Measurements from ENCODE around the gene FMNL2. TPM values are rescaled to one million over a fixed set of nuclear protein-coding genes. Genes with fewer than 3 reads are reported as not detected.
"Not testable (repeated sequence)": the region's sequence is repeated elsewhere in the genome, so short reads cannot be mapped to it uniquely, and the experiment has no call there.

The FMNL2 gene
- total RNA-seq, 1 experiment from 2014 or later: 28.1 TPM

DNA sequence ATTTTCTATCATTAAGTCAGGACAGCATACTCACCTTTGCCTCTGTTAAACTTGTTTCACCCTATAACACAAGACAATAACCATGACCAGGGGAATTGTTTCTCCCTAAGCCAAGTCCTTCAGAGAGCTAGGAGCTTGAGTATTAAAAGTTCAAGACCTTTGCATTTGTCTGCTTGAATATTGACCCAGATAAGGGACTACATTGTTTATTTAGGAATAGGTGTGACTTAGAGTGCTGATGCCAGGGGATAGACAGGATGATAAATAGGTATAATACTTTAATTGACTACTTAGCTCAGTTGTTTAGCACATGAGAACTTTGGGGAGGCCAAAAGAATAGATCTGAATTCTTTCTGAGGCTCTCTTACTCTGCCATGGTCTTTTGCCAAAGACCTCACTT, 185.8 kb downstream of the FMNL2 start:
- no peak for TF ChIP-seq JUND (IDR thresholded peaks at IDR 0.05)
- TF ChIP-seq, protein P1, sequence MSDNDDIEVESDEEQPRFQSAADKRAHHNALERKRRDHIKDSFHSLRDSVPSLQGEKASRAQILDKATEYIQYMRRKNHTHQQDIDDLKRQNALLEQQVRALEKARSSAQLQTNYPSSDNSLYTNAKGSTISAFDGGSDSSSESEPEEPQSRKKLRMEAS (IDR thresholded peaks at IDR 0.05): no peak
- no peak for TF ChIP-seq YY1 (IDR thresholded peaks at IDR 0.05; ENCODE audit: extremely low read depth, insufficient replicate concordance, low read depth, low read length)
- TF ChIP-seq CBX3 (IDR thresholded peaks at IDR 0.05; ENCODE audit: low read depth): no peak
- no peak for TF ChIP-seq RAD21 (IDR thresholded peaks at IDR 0.05; ENCODE audit: low read depth)
- TF ChIP-seq, protein P2, sequence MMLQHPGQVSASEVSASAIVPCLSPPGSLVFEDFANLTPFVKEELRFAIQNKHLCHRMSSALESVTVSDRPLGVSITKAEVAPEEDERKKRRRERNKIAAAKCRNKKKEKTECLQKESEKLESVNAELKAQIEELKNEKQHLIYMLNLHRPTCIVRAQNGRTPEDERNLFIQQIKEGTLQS (IDR thresholded peaks at IDR 0.05): no peak
- no peak for TF ChIP-seq TCF7L2 (IDR thresholded peaks at IDR 0.05; ENCODE audit: borderline replicate concordance, extremely low read depth, insufficient read depth, insufficient read length)
- no peak for TF ChIP-seq FOSL1 (IDR thresholded peaks at IDR 0.05; ENCODE audit: low read depth)
- TF ChIP-seq EZH2phosphoT487 (IDR thresholded peaks at IDR 0.05; ENCODE audit: borderline replicate concordance): no peak
- TF ChIP-seq CEBPB (IDR thresholded peaks at IDR 0.05; ENCODE audit: low read depth): no peak
- no peak for TF ChIP-seq ZFX (IDR thresholded peaks at IDR 0.05)
- no peak for TF ChIP-seq SP1 (IDR thresholded peaks at IDR 0.05; ENCODE audit: low read depth)
- TF ChIP-seq, protein P3, sequence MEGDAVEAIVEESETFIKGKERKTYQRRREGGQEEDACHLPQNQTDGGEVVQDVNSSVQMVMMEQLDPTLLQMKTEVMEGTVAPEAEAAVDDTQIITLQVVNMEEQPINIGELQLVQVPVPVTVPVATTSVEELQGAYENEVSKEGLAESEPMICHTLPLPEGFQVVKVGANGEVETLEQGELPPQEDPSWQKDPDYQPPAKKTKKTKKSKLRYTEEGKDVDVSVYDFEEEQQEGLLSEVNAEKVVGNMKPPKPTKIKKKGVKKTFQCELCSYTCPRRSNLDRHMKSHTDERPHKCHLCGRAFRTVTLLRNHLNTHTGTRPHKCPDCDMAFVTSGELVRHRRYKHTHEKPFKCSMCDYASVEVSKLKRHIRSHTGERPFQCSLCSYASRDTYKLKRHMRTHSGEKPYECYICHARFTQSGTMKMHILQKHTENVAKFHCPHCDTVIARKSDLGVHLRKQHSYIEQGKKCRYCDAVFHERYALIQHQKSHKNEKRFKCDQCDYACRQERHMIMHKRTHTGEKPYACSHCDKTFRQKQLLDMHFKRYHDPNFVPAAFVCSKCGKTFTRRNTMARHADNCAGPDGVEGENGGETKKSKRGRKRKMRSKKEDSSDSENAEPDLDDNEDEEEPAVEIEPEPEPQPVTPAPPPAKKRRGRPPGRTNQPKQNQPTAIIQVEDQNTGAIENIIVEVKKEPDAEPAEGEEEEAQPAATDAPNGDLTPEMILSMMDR (IDR thresholded peaks at IDR 0.05 in 2 of 3, conservative IDR thresholded peaks at IDR 0.05 in 1 of 3; ENCODE audit: borderline replicate concordance in 1 of 3, insufficient read depth in 1 of 3, low read depth in 2 of 3, low read length in 2 of 3): no peak
- no peak for TF ChIP-seq POLR2AphosphoS5 (IDR thresholded peaks at IDR 0.05; ENCODE audit: low read depth, low read length)
- TF ChIP-seq POLR2A (IDR thresholded peaks at IDR 0.05; ENCODE audit: borderline replicate concordance, extremely low read depth, insufficient read depth, insufficient read length): no peak
- TF ChIP-seq ELF1 (IDR thresholded peaks at IDR 0.05; ENCODE audit: borderline replicate concordance, low read depth): no peak
- TF ChIP-seq EGR1 (IDR thresholded peaks at IDR 0.05; ENCODE audit: low read depth): no peak
- H3K4me1 ChIP-seq (ENCODE audit: control insufficient read depth in 1 of 2, insufficient read depth in 2 of 2, low read length in 2 of 2): peaks cover 0 to 12% of the 10 kb centered on the region in 2 experiments; a peak in 2 of 4 replicates
- BruUV-seq (replicated peaks): no TSS peak
- H3K4me2 ChIP-seq (ENCODE audit: low read length): no peak overlapping the region
- H3K4me3 ChIP-seq (replicated peaks in 1 of 2; ENCODE audit: low read depth in 1 of 2, low read length in 2 of 2): no peak overlapping the region
- intact Hi-C loops (cut with micrococcal nuclease): no loop called here
- ChIA-PET CTCF (no interaction called here), RAD21 (ENCODE audit: low non-redundant PET in 1 of 2, low total read pairs in 2 of 2, uncharacterized antibody in 2 of 2, unreplicated experiment in 2 of 2) (no interaction called here), POLR2A (no interaction called here)
- no peak overlapping the region for H3K9ac ChIP-seq (ENCODE audit: low read length)
- H3K9me3 ChIP-seq (ENCODE audit: control insufficient read depth in 1 of 2, insufficient read depth in 1 of 2, low read depth in 1 of 2, low read length in 2 of 2): no peaks in the 10 kb centered on the region
- H3K27ac ChIP-seq (ENCODE audit: low read depth, low read length): no peak overlapping the region
- no peaks in the 10 kb centered on the region for H3K9me2 ChIP-seq (ENCODE audit: insufficient read depth)
- no peaks in the 10 kb centered on the region for H3K36me3 ChIP-seq (ENCODE audit: control insufficient read depth in 1 of 2, insufficient read depth in 2 of 2, low read length in 2 of 2)
- no peak overlapping the region for H2AFZ ChIP-seq (ENCODE audit: low read depth, low read length, poor library complexity, severe bottlenecking)
- H3K79me2 ChIP-seq (ENCODE audit: insufficient read depth, low read length): peaks cover 8% of the 10 kb centered on the region; the same call in 1 of the 2 replicates
- H4K20me1 ChIP-seq (ENCODE audit: insufficient read depth): 0 out of 2 replicates have a peak, but pooled peaks cover 1% of the 10 kb centered on the region
- DNase-seq (ENCODE audit: low read depth, low spot score): no peak
- no peaks in the 10 kb centered on the region for H3K27me3 ChIP-seq (ENCODE audit: insufficient read depth, low read length)
- ATAC-seq: no peak

DNA sequence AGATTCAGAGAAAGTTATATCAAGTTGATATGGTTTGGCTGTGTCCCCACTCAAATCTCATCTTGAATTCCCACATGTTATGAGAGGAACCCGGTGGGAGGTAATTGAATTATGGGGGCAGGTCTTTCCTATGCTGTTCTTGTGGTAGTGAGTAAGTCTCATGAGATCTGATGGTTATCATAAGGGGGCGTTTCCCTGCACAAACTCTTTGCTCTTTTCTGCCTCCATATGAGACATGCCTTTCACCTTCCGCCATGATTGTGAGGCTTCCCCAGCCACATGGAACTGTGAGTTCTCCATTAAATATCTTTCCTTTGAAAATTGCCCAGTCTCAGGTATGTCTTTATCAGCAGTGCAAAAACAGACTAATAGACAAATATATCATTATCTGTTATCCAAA, 187.5 kb downstream of the FMNL2 start:
- H3K4me1 ChIP-seq (ENCODE audit: control insufficient read depth in 1 of 2, insufficient read depth in 2 of 2, low read length in 2 of 2): peaks cover 0 to 12% of the 10 kb centered on the region in 2 experiments; a peak in 2 of 4 replicates
- H3K79me2 ChIP-seq (ENCODE audit: insufficient read depth, low read length); H3K4me3 ChIP-seq (replicated peaks in 1 of 2; ENCODE audit: low read depth in 1 of 2, low read length in 2 of 2); RAD21 ChIA-PET (ENCODE audit: low non-redundant PET in 1 of 2, low total read pairs in 2 of 2, uncharacterized antibody in 2 of 2, unreplicated experiment in 2 of 2); H3K27ac ChIP-seq (ENCODE audit: low read depth, low read length); H3K9ac ChIP-seq (ENCODE audit: low read length); DNase-seq (ENCODE audit: low read depth, low spot score); ATAC-seq; H3K4me2 ChIP-seq (ENCODE audit: low read length); H3K9me3 ChIP-seq (ENCODE audit: control insufficient read depth in 1 of 2, insufficient read depth in 1 of 2, low read depth in 1 of 2, low read length in 2 of 2); H4K20me1 ChIP-seq (ENCODE audit: insufficient read depth); CTCF ChIA-PET; POLR2A ChIA-PET; H3K36me3 ChIP-seq (ENCODE audit: control insufficient read depth in 1 of 2, insufficient read depth in 2 of 2, low read length in 2 of 2); H3K9me2 ChIP-seq (ENCODE audit: insufficient read depth); H3K27me3 ChIP-seq (ENCODE audit: insufficient read depth, low read length); H2AFZ ChIP-seq (ENCODE audit: low read depth, low read length, poor library complexity, severe bottlenecking); intact Hi-C loops (cut with micrococcal nuclease): not testable (repeated sequence)
- TSS peak; percentile 23 for BruUV-seq (replicated peaks)

Measured in HCT116 (cell line).